Neutrophil (primary cell): ENCODE results near the gene DBX1.

ENCODE experiments used
- H3K27ac ChIP-seq: fragments of 200-600 bp; sonication (generic); 2 replicates; pipeline ENCODE4 v1.5.1; 2016; ENCODE audit warnings: mild to moderate bottlenecking, moderate library complexity
- H3K27me3 ChIP-seq: fragments of 200-600 bp; sonication (generic); 2 replicates; pipeline ENCODE4 v1.6.0; 2016; ENCODE audit warnings: mild to moderate bottlenecking
- H3K36me3 ChIP-seq: fragments of 200-600 bp; sonication (generic); 2 replicates; pipeline ENCODE4 v1.5.1; 2017
- H3K4me1 ChIP-seq, 2 experiments: fragments of 200-600 bp in 1 of 2; sonication (generic) in 1 of 2; 1 replicate in 1 of 2; 2 replicates in 1 of 2; pipeline versions ENCODE4 v1.5.1 to v1.6.1; 2013 to 2016; ENCODE audit warnings: low read depth in 1 of 2, low read length in 1 of 2, mild to moderate bottlenecking in 1 of 2, moderate library complexity in 1 of 2; ENCODE audit not compliant: control insufficient read depth in 1 of 2, insufficient read depth in 1 of 2
- H3K4me3 ChIP-seq, 2 experiments: fragments of 200-600 bp in 1 of 2; sonication (generic) in 1 of 2; 1 replicate in 1 of 2; 2 replicates in 1 of 2; pipeline ENCODE4 v1.5.1; 2013 to 2016; ENCODE audit warnings: low read depth in 1 of 2, low read length in 1 of 2, mild to moderate bottlenecking in 1 of 2, moderate library complexity in 1 of 2
- H3K9me3 ChIP-seq: fragments of 200-600 bp; sonication (generic); 2 replicates; pipeline ENCODE4 v1.5.1; 2016
- CTCF ChIP-seq: fragments of 200-600 bp; sonication (generic); IDR thresholded peaks from 2 replicates; pipeline ENCODE4 v1.5.1; 2016; ENCODE audit warnings: antibody characterized with exemption

DBX1 gene

GRCh38 chr11:20117291-20117690, 43.0 kb downstream of the DBX1 start:
- Histone ChIP-seq H3K27me3 (peaks cover 10% of the 10 kb centered on the region), H3K36me3 (peaks cover 57% of the 10 kb centered on the region), H3K4me1 (peaks cover 6 to 12% of the 10 kb centered on the region in 2 experiments), H3K4me3 (no peak overlapping the region), H3K27ac (no peak overlapping the region), H3K9me3 (no peaks in the 10 kb centered on the region)
- no peak for TF ChIP-seq CTCF

GRCh38 chr11:20116825-20117224, 43.5 kb downstream of the DBX1 start:
- Histone ChIP-seq H3K27me3 (peaks cover 15% of the 10 kb centered on the region), H3K4me3 (no peak overlapping the region), H3K4me1 (peaks cover 6 to 12% of the 10 kb centered on the region in 2 experiments), H3K27ac (no peak overlapping the region), H3K9me3 (no peaks in the 10 kb centered on the region), H3K36me3 (peaks cover 61% of the 10 kb centered on the region)
- TF ChIP-seq CTCF, result no peak

- H3K9me3 ChIP-seq, result no peaks in the 10 kb centered on the region
- H3K4me1 ChIP-seq, result peaks cover 6 to 12% of the 10 kb centered on the region in 2 experiments
- no peak overlapping the region for H3K4me3 ChIP-seq
- peaks cover 64% of the 10 kb centered on the region for H3K36me3 ChIP-seq
- no peak overlapping the region for H3K27ac ChIP-seq
- H3K27me3 ChIP-seq, result peaks cover 7% of the 10 kb centered on the region
- no peak for TF ChIP-seq CTCF
Measured at GRCh38 chr11:20114588-20114987, 45.7 kb downstream of the DBX1 start.

- Histone ChIP-seq H3K4me1 (peaks cover 9 to 19% of the 10 kb centered on the region in 2 experiments), H3K9me3 (no peaks in the 10 kb centered on the region), H3K27me3 (peaks cover 7% of the 10 kb centered on the region), H3K27ac (no peak overlapping the region), H3K4me3 (no peak overlapping the region), H3K36me3 (peaks cover 57% of the 10 kb centered on the region)
- no peak for TF ChIP-seq CTCF
Measured at GRCh38 chr11:20113149-20113438, 47.2 kb downstream of the DBX1 start.

- no peak overlapping the region for H3K27ac ChIP-seq
- H3K4me3 ChIP-seq, result no peak overlapping the region
- peaks cover 7% of the 10 kb centered on the region for H3K27me3 ChIP-seq
- no peaks in the 10 kb centered on the region for H3K9me3 ChIP-seq
- peaks cover 9 to 19% of the 10 kb centered on the region in 2 experiments for H3K4me1 ChIP-seq
- H3K36me3 ChIP-seq, result peaks cover 57% of the 10 kb centered on the region
- no peak for TF ChIP-seq CTCF
Measured at GRCh38 chr11:20112291-20113148, 47.8 kb downstream of the DBX1 start.
